ENCODE data around the gene ARMH1.

ARMH1 gene

GRCh38 chr1:44684525-44684924 is 10.0 kb downstream of the ARMH1 start:
- Histone ChIP-seq H4K20me1 (ENCODE audit: control insufficient read depth, insufficient read depth, low read depth, low read length) (no peaks in the 10 kb centered on the region), H3F3A (ENCODE audit: control insufficient read depth, insufficient read depth) (no peaks in the 10 kb centered on the region; the same call in 1 of the 2 replicates), H3K27ac (ENCODE audit: low read depth, low read length) (no peak overlapping the region), H3K4me1 (ENCODE audit: control insufficient read depth, low read length) (peaks cover 14% of the 10 kb centered on the region), H3K79me2 (ENCODE audit: control insufficient read depth, low read length) (no peaks in the 10 kb centered on the region), H3K4me2 (ENCODE audit: low read length) (peak overlapping the region; percentile 12; the same call in 1 of the 2 replicates), H3K9me3 (ENCODE audit: control insufficient read depth, insufficient read depth, low read length) (no peaks in the 10 kb centered on the region), H3K4me3 (ENCODE audit: low read length) (no peak overlapping the region), H3K27me3 (ENCODE audit: control insufficient read depth, low read length) (no peaks in the 10 kb centered on the region), H3K9me2 (replicated peaks; ENCODE audit: control insufficient read depth, low read length) (no peaks in the 10 kb centered on the region), H3K36me3 (ENCODE audit: control insufficient read depth, low read length) (no peaks in the 10 kb centered on the region)
- TF ChIP-seq EZH2phosphoT487 (IDR thresholded peaks at IDR 0.05; ENCODE audit: borderline replicate concordance, low read length) (no peak), CTCF (IDR thresholded peaks at IDR 0.05; ENCODE audit: low read depth, low read length, poor library complexity, severe bottlenecking) (no peak)

GRCh38 chr1:44685218-44685617 is 10.7 kb downstream of the ARMH1 start:
- H3K4me2 ChIP-seq (ENCODE audit: low read length), result no peak overlapping the region
- no peaks in the 10 kb centered on the region for H3K27me3 ChIP-seq (ENCODE audit: control insufficient read depth, low read length)
- H3K79me2 ChIP-seq (ENCODE audit: control insufficient read depth, low read length), result no peaks in the 10 kb centered on the region
- no peaks in the 10 kb centered on the region for H4K20me1 ChIP-seq (ENCODE audit: control insufficient read depth, insufficient read depth, low read depth, low read length)
- H3K9me3 ChIP-seq (ENCODE audit: control insufficient read depth, insufficient read depth, low read length), result no peaks in the 10 kb centered on the region
- no peaks in the 10 kb centered on the region; the same call in 1 of the 2 replicates for H3F3A ChIP-seq (ENCODE audit: control insufficient read depth, insufficient read depth)
- no peaks in the 10 kb centered on the region for H3K9me2 ChIP-seq (replicated peaks; ENCODE audit: control insufficient read depth, low read length)
- H3K36me3 ChIP-seq (ENCODE audit: control insufficient read depth, low read length), result no peaks in the 10 kb centered on the region
- H3K27ac ChIP-seq (ENCODE audit: low read depth, low read length), result no peak overlapping the region
- H3K4me3 ChIP-seq (ENCODE audit: low read length), result no peak overlapping the region
- TF ChIP-seq CTCF (IDR thresholded peaks at IDR 0.05; ENCODE audit: low read depth, low read length, poor library complexity, severe bottlenecking), result no peak
- TF ChIP-seq EZH2phosphoT487 (IDR thresholded peaks at IDR 0.05; ENCODE audit: borderline replicate concordance, low read length), result no peak
- peaks cover 14% of the 10 kb centered on the region for H3K4me1 ChIP-seq (ENCODE audit: control insufficient read depth, low read length)

GRCh38 chr1:44685881-44686280 is 11.4 kb downstream of the ARMH1 start:
- Histone ChIP-seq H3K27me3 (ENCODE audit: control insufficient read depth, low read length) (no peaks in the 10 kb centered on the region), H3K36me3 (ENCODE audit: control insufficient read depth, low read length) (no peaks in the 10 kb centered on the region), H3K9me2 (replicated peaks; ENCODE audit: control insufficient read depth, low read length) (no peaks in the 10 kb centered on the region), H3F3A (ENCODE audit: control insufficient read depth, insufficient read depth) (no peaks in the 10 kb centered on the region; the same call in 1 of the 2 replicates), H3K79me2 (ENCODE audit: control insufficient read depth, low read length) (no peaks in the 10 kb centered on the region), H3K27ac (ENCODE audit: low read depth, low read length) (no peak overlapping the region), H3K4me3 (ENCODE audit: low read length) (no peak overlapping the region), H4K20me1 (ENCODE audit: control insufficient read depth, insufficient read depth, low read depth, low read length) (no peaks in the 10 kb centered on the region), H3K9me3 (ENCODE audit: control insufficient read depth, insufficient read depth, low read length) (no peaks in the 10 kb centered on the region), H3K4me2 (ENCODE audit: low read length) (no peak overlapping the region), H3K4me1 (ENCODE audit: control insufficient read depth, low read length) (peaks cover 14% of the 10 kb centered on the region)
- TF ChIP-seq EZH2phosphoT487 (IDR thresholded peaks at IDR 0.05; ENCODE audit: borderline replicate concordance, low read length) (no peak), CTCF (IDR thresholded peaks at IDR 0.05; ENCODE audit: low read depth, low read length, poor library complexity, severe bottlenecking) (no peak)

Measured in DOHH2 (cell line).